Measurements from ENCODE around the gene LRIT1.

Gene LRIT1

GRCh38 chr10:84254552-84255478 is 13.5 kb upstream of the LRIT1 start:
- 89 to 90% methylated on average over 10 of the region's 10 CpGs for WGBS, 2 experiments
- no peaks in the 10 kb centered on the region for H3K27me3 ChIP-seq (ENCODE audit: control insufficient read depth, insufficient read depth, low read length, poor library complexity, severe bottlenecking)
- H3K4me3 ChIP-seq (ENCODE audit: insufficient read depth, low read depth, low read length), result no peak overlapping the region
- H3K4me1 ChIP-seq (ENCODE audit: control insufficient read depth, insufficient read depth, low read length), result no peaks in the 10 kb centered on the region
- H3K36me3 ChIP-seq (ENCODE audit: control insufficient read depth, insufficient read depth, low read length), result no peaks in the 10 kb centered on the region
- H3K9me3 ChIP-seq (ENCODE audit: control insufficient read depth, low read length), result no peaks in the 10 kb centered on the region
- H3K27ac ChIP-seq (ENCODE audit: insufficient read depth, low read depth, low read length, poor library complexity, severe bottlenecking), result no peak overlapping the region

DNA sequence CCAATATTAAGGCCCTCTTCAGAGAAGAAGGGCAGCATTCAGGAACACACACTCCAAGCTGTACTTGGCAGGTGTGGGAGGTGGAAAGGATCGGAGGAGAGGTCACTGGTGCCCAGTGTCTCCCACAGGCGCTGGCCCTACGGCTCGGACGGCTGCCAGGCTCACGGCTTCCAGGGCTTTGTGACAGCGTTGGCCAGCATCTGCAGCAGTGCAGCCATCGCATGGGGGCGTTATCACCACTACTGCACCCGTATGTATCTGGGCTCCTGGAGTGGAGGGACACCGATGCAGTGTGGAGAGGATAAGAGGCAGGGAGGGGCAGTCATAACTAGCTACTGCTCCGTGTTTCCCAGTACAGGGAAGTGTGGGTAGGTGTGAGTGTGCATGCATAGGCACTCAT is 7.4 kb upstream of the LRIT1 start:
- Histone ChIP-seq H3K4me1 (ENCODE audit: control insufficient read depth, insufficient read depth, low read length) (peaks cover 15% of the 10 kb centered on the region), H3K27me3 (ENCODE audit: control insufficient read depth, insufficient read depth, low read length, poor library complexity, severe bottlenecking) (no peaks in the 10 kb centered on the region), H3K4me3 (ENCODE audit: insufficient read depth, low read depth, low read length) (no peak overlapping the region), H3K9me3 (ENCODE audit: control insufficient read depth, low read length) (no peaks in the 10 kb centered on the region), H3K36me3 (ENCODE audit: control insufficient read depth, insufficient read depth, low read length) (no peaks in the 10 kb centered on the region), H3K27ac (ENCODE audit: insufficient read depth, low read depth, low read length, poor library complexity, severe bottlenecking) (no peak overlapping the region)
- 90 to 95% methylated on average over 12 of the region's 12 CpGs for WGBS, 2 experiments

- H3K4me3 ChIP-seq (ENCODE audit: insufficient read depth, low read depth, low read length), result no peak overlapping the region
- no peak overlapping the region for H3K27ac ChIP-seq (ENCODE audit: insufficient read depth, low read depth, low read length, poor library complexity, severe bottlenecking)
- H3K4me1 ChIP-seq (ENCODE audit: control insufficient read depth, insufficient read depth, low read length), result peaks cover 15% of the 10 kb centered on the region
- H3K27me3 ChIP-seq (ENCODE audit: control insufficient read depth, insufficient read depth, low read length, poor library complexity, severe bottlenecking), result no peaks in the 10 kb centered on the region
- H3K36me3 ChIP-seq (ENCODE audit: control insufficient read depth, insufficient read depth, low read length), result no peaks in the 10 kb centered on the region
- 86 to 89% methylated on average over 6 of the region's 6 CpGs for WGBS, 2 experiments
- H3K9me3 ChIP-seq (ENCODE audit: control insufficient read depth, low read length), result no peaks in the 10 kb centered on the region
These were observed 6.2 kb upstream of the LRIT1 start for GRCh38 chr10:84247496-84247895.

DNA sequence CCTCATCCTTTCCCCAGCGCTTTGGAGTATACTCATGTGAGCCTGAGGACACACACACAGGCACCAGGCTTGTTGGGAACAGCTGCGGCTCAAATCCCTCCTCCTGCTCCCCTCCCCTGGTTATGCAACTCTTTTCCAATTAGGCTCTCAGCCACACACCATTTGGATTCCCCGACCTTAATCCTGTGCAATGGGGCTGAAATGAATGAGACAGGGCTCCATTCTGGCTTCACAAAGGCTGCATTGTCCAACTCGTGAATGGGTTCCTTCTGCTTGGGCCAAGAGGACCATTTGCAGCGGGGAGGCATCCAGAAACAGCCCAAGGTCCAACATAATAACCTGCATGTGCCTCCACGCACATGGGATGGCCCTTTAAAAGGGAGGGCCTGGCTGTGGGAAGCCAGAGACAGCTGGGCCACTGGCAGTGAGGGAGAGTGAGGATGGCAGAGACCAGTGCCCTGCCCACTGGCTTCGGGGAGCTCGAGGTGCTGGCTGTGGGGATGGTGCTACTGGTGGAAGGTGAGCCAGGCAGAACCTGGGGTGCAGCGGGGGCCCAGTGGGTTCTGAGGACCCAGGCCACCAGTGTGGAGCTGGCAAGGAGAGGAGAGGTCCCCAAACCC is 3.4 kb upstream of the LRIT1 start, which contains the start of gene RGR:
Gene RGR (plus strand): TSS at position 403 of the 620 bp plus-strand sequence. CDS start 38 bp downstream, at position 441.
- Histone ChIP-seq H3K4me1 (ENCODE audit: control insufficient read depth, insufficient read depth, low read length) (peaks cover 15% of the 10 kb centered on the region), H3K27ac (ENCODE audit: insufficient read depth, low read depth, low read length, poor library complexity, severe bottlenecking) (peak within 1 kb of the TSS; percentile 8), H3K36me3 (ENCODE audit: control insufficient read depth, insufficient read depth, low read length) (no peaks in the 10 kb centered on the region), H3K9me3 (ENCODE audit: control insufficient read depth, low read length) (no peaks in the 10 kb centered on the region), H3K27me3 (ENCODE audit: control insufficient read depth, insufficient read depth, low read length, poor library complexity, severe bottlenecking) (no peaks in the 10 kb centered on the region), H3K4me3 (ENCODE audit: insufficient read depth, low read depth, low read length) (no peak within 1 kb of the TSS)
- WGBS, 2 experiments, result 65 to 67% methylated on average over 9 of the region's 9 CpGs

DNA sequence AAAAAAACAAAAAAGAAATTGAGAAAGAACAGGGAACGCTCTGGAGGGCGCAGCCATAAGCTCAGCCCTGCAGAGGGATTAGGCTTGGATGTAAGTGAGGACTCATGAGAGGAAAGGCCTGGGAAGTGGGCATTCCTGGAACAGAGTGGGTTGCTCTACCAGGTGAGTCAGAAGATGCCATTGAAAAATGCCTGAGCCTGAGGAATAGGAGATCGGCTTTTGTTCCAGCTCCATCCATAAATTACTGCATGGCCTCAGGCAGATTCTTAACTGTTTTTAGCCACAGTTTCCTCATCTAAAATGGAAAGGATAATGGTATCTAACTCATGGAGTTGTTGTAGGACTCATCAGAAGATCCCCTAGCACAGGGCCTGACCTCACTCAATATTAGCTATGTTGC is 2.4 kb upstream of the LRIT1 start:
- Histone ChIP-seq H3K4me1 (ENCODE audit: control insufficient read depth, insufficient read depth, low read length) (peaks cover 15% of the 10 kb centered on the region), H3K36me3 (ENCODE audit: control insufficient read depth, insufficient read depth, low read length) (no peaks in the 10 kb centered on the region), H3K4me3 (ENCODE audit: insufficient read depth, low read depth, low read length) (no peak overlapping the region), H3K27ac (ENCODE audit: insufficient read depth, low read depth, low read length, poor library complexity, severe bottlenecking) (no peak overlapping the region), H3K9me3 (ENCODE audit: control insufficient read depth, low read length) (no peaks in the 10 kb centered on the region), H3K27me3 (ENCODE audit: control insufficient read depth, insufficient read depth, low read length, poor library complexity, severe bottlenecking) (no peaks in the 10 kb centered on the region)
- WGBS, 2 experiments, result 91 to 94% methylated on average over 3 of the region's 3 CpGs

DNA sequence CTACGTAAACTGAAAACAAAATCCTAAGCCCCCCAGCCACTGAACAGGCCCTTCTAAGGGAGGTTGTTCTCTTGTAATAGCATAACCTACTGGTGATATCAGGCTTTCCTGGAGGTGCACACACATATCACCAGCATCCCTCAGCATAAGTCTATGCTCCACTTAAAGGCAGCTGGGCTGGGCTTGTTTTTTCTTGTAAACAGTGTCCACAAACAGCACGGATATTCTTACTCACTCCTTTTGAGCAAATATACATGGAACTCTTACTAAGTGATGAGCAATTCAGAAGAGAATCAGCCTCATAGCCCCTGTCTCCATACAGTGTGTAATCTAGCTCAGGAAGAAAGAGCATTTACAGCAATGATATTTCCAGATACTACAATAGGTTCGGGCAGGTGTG is 2.4 kb downstream of the LRIT1 start:
- Histone ChIP-seq H3K9me3 (ENCODE audit: control insufficient read depth, low read length) (no peaks in the 10 kb centered on the region), H3K4me3 (ENCODE audit: insufficient read depth, low read depth, low read length) (no peak overlapping the region), H3K27ac (ENCODE audit: insufficient read depth, low read depth, low read length, poor library complexity, severe bottlenecking) (no peak overlapping the region), H3K4me1 (ENCODE audit: control insufficient read depth, insufficient read depth, low read length) (no peaks in the 10 kb centered on the region), H3K27me3 (ENCODE audit: control insufficient read depth, insufficient read depth, low read length, poor library complexity, severe bottlenecking) (no peaks in the 10 kb centered on the region), H3K36me3 (ENCODE audit: control insufficient read depth, insufficient read depth, low read length) (no peaks in the 10 kb centered on the region)
- WGBS, 2 experiments, result 92 to 98% methylated on average over 2 to 3 of the region's 3 CpGs

- Histone ChIP-seq H3K36me3 (ENCODE audit: control insufficient read depth, insufficient read depth, low read length) (no peaks in the 10 kb centered on the region), H3K4me1 (ENCODE audit: control insufficient read depth, insufficient read depth, low read length) (no peaks in the 10 kb centered on the region), H3K27me3 (ENCODE audit: control insufficient read depth, insufficient read depth, low read length, poor library complexity, severe bottlenecking) (no peaks in the 10 kb centered on the region), H3K27ac (ENCODE audit: insufficient read depth, low read depth, low read length, poor library complexity, severe bottlenecking) (no peak overlapping the region), H3K4me3 (ENCODE audit: insufficient read depth, low read depth, low read length) (no peak overlapping the region), H3K9me3 (ENCODE audit: control insufficient read depth, low read length) (no peaks in the 10 kb centered on the region)
- WGBS, 2 experiments, result 67 to 71% methylated on average over 52 of the region's 52 CpGs
These were observed 3.9 kb downstream of the LRIT1 start for GRCh38 chr10:84237199-84238051.

- H3K9me3 ChIP-seq (ENCODE audit: control insufficient read depth, low read length), result no peaks in the 10 kb centered on the region
- 95% methylated on average over 6 of the region's 6 CpGs for WGBS, 2 experiments
These were observed 4.5 kb downstream of the LRIT1 start for GRCh38 chr10:84236807-84237198.

DNA sequence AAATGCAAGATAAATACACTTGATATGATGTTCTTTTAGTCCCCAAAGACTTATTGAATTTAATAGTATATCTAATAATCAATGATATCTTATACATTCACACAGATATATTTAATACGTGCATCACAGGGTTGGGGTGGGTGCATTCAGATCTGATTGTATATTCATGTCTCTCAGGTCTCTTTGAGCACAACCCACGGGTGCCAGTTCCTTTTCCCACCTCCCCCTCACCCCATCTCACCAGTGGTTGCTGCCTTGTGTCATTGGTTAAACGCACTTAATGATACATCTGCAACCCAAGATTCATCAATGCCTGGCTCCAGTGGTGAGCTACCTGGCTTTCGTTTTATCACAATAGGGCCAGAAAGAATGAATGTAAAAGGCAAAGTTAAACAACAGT is 6.2 kb downstream of the LRIT1 start:
- H3K27ac ChIP-seq (ENCODE audit: insufficient read depth, low read depth, low read length, poor library complexity, severe bottlenecking), result no peak overlapping the region
- H3K27me3 ChIP-seq (ENCODE audit: control insufficient read depth, insufficient read depth, low read length, poor library complexity, severe bottlenecking), result no peaks in the 10 kb centered on the region
- no peaks in the 10 kb centered on the region for H3K4me1 ChIP-seq (ENCODE audit: control insufficient read depth, insufficient read depth, low read length)
- H3K36me3 ChIP-seq (ENCODE audit: control insufficient read depth, insufficient read depth, low read length), result no peaks in the 10 kb centered on the region
- H3K9me3 ChIP-seq (ENCODE audit: control insufficient read depth, low read length), result no peaks in the 10 kb centered on the region
- 87 to 90% methylated on average over 4 of the region's 4 CpGs for WGBS, 2 experiments
- no peak overlapping the region for H3K4me3 ChIP-seq (ENCODE audit: insufficient read depth, low read depth, low read length)

More at GRCh38 chr10:84236807-84237198, 4.5 kb downstream of the LRIT1 start:
- Histone ChIP-seq H3K27me3 (ENCODE audit: control insufficient read depth, insufficient read depth, low read length, poor library complexity, severe bottlenecking) (no peaks in the 10 kb centered on the region), H3K36me3 (ENCODE audit: control insufficient read depth, insufficient read depth, low read length) (no peaks in the 10 kb centered on the region), H3K27ac (ENCODE audit: insufficient read depth, low read depth, low read length, poor library complexity, severe bottlenecking) (no peak overlapping the region), H3K4me3 (ENCODE audit: insufficient read depth, low read depth, low read length) (no peak overlapping the region), H3K4me1 (ENCODE audit: control insufficient read depth, insufficient read depth, low read length) (no peaks in the 10 kb centered on the region)

- WGBS, 2 experiments, result 93 to 94% methylated on average over 4 of the region's 4 CpGs
- Histone ChIP-seq H3K36me3 (ENCODE audit: control insufficient read depth, insufficient read depth, low read length) (no peaks in the 10 kb centered on the region), H3K9me3 (ENCODE audit: control insufficient read depth, low read length) (no peaks in the 10 kb centered on the region)
These were observed 6.9 kb downstream of the LRIT1 start for GRCh38 chr10:84234479-84234878.

More at GRCh38 chr10:84234479-84234878, 6.9 kb downstream of the LRIT1 start:
- Histone ChIP-seq H3K4me1 (ENCODE audit: control insufficient read depth, insufficient read depth, low read length) (no peaks in the 10 kb centered on the region), H3K4me3 (ENCODE audit: insufficient read depth, low read depth, low read length) (no peak overlapping the region), H3K27me3 (ENCODE audit: control insufficient read depth, insufficient read depth, low read length, poor library complexity, severe bottlenecking) (no peaks in the 10 kb centered on the region), H3K27ac (ENCODE audit: insufficient read depth, low read depth, low read length, poor library complexity, severe bottlenecking) (no peak overlapping the region)
